H1 (cell line): ENCODE results near the gene MSMP. TPM values are rescaled to one million over a fixed set of nuclear protein-coding genes. Genes with fewer than 3 reads are reported as not detected.

ENCODE experiments used
- CTCF ChIA-PET: fragments of 300-600 bp; sonication (Branson Sonifier 250); formaldehyde crosslinking; loops from one replicate; lab custom pipeline; 2021; ENCODE audit not compliant: partially characterized antibody; lab: Charles Lee
- POLR2A ChIA-PET: fragments of 300-600 bp; sonication (Branson Sonifier 250); formaldehyde crosslinking; loops from one replicate; lab custom pipeline; 2021; ENCODE audit warnings: inconsistent platforms; ENCODE audit not compliant: partially characterized antibody; lab: Charles Lee
- DNase-seq, 2 experiments: peaks; one replicate each; pipeline versions ENCODE4 v3.0.0 to v3.0.0-alpha.2; 2010 to 2022; ENCODE audit warnings: low spot score in 2 of 2, low read depth in 1 of 2, mixed read lengths in 1 of 2
- FAIRE-seq: peaks from 2 replicates; lab custom pipeline; 2011; peaks lifted over from hg19 to GRCh38; lab: Jason Lieb, UNC
- H2AFZ ChIP-seq: 2 replicates; pipeline ENCODE4 v1.8.1; 2012; ENCODE audit warnings: low read length, inconsistent platforms
- H2AK5ac ChIP-seq: 2 replicates; pipeline ENCODE4 v1.6.1; 2013; ENCODE audit warnings: low read depth, low read length
- H2BK120ac ChIP-seq: replicated peaks from 2 replicates; pipeline ENCODE3; 2013; ENCODE audit warnings: low read depth, low read length, inconsistent platforms
- H2BK12ac ChIP-seq: 2 replicates; pipeline ENCODE4 v1.6.1; 2013; ENCODE audit warnings: low read depth, low read length
- H2BK15ac ChIP-seq: 2 replicates; pipeline ENCODE4 v1.6.1; 2013; ENCODE audit warnings: low read length
- H2BK20ac ChIP-seq: 2 replicates; pipeline ENCODE4 v1.6.1; 2013; ENCODE audit warnings: low read length
- H2BK5ac ChIP-seq: 2 replicates; pipeline ENCODE4 v1.6.1; 2013; ENCODE audit warnings: low read depth, low read length
- H3K14ac ChIP-seq: 2 replicates; pipeline ENCODE4 v1.6.1; 2013; ENCODE audit warnings: inconsistent platforms; ENCODE audit not compliant: insufficient read length
- H3K18ac ChIP-seq: 2 replicates; pipeline ENCODE4 v1.6.1; 2013; ENCODE audit warnings: low read length; ENCODE audit errors: extremely low read depth
- H3K23ac ChIP-seq: 2 replicates; pipeline ENCODE4 v1.6.1; 2013; ENCODE audit warnings: inconsistent platforms; ENCODE audit not compliant: insufficient read length
- H3K23me2 ChIP-seq: 2 replicates; pipeline ENCODE4 v1.6.1; 2013; ENCODE audit warnings: low read depth, low read length
- H3K27ac ChIP-seq: 2 replicates; pipeline ENCODE4 v1.6.1; 2011; ENCODE audit warnings: low read depth, low read length, inconsistent platforms
- H3K27me3 ChIP-seq, 4 experiments: replicated peaks in 1 of 4; 1 replicate in 1 of 4; 2 replicates in 3 of 4; pipeline versions ENCODE4 v1.6.1 to v1.8.1; 2011 to 2013; ENCODE audit warnings: low read length in 3 of 4, mild to moderate bottlenecking in 3 of 4, inconsistent platforms in 2 of 4, mixed read lengths in 2 of 4, moderate library complexity in 1 of 4; ENCODE audit not compliant: control insufficient read depth in 3 of 4, insufficient read depth in 3 of 4; ENCODE audit errors: extremely low read depth in 1 of 4
- H3K36me3 ChIP-seq, 4 experiments: 2 replicates each; pipeline versions ENCODE4 v1.6.1 to v1.8.1; 2011 to 2013; ENCODE audit warnings: mild to moderate bottlenecking in 4 of 4, low read length in 3 of 4, moderate library complexity in 2 of 4, control low read depth in 1 of 4, inconsistent platforms in 1 of 4; ENCODE audit not compliant: insufficient read depth in 4 of 4, control insufficient read depth in 2 of 4
- H3K4ac ChIP-seq: replicated peaks from 2 replicates; pipeline ENCODE3; 2013; ENCODE audit warnings: low read length, low read depth, mixed read lengths, inconsistent platforms; ENCODE audit not compliant: insufficient read length
- H3K4me1 ChIP-seq, 4 experiments: replicated peaks in 1 of 4; 1 replicate in 1 of 4; 2 replicates in 3 of 4; pipeline versions ENCODE4 v1.6.1 to v1.8.1; 2011 to 2013; ENCODE audit warnings: low read length in 3 of 4, inconsistent platforms in 2 of 4, mixed read lengths in 1 of 4; ENCODE audit not compliant: insufficient read depth in 4 of 4, control insufficient read depth in 3 of 4
- H3K4me2 ChIP-seq, 2 experiments: 2 replicates each; pipeline versions ENCODE4 v1.6.1 to v1.8.1; 2011 to 2013; ENCODE audit warnings: low read depth in 2 of 2, low read length in 2 of 2, control low read depth in 1 of 2, inconsistent platforms in 1 of 2, mild to moderate bottlenecking in 1 of 2; ENCODE audit not compliant: insufficient read depth in 1 of 2
- H3K4me3 ChIP-seq, 4 experiments: fragments of 200-600, 300-600 bp in 1 of 4; sonication (generic), shearing (Covaris generic), sonication (Bioruptor Twin) in 1 of 4; 2 replicates each; pipeline versions ENCODE4 v1.5.1 to v1.8.1; 2011 to 2016; ENCODE audit warnings: low read length in 4 of 4, low read depth in 3 of 4, control low read depth in 2 of 4, inconsistent platforms in 2 of 4, mild to moderate bottlenecking in 2 of 4, mixed read lengths in 1 of 4, moderate library complexity in 1 of 4; ENCODE audit not compliant: insufficient read depth in 2 of 4; ENCODE audit errors: extremely low read depth in 1 of 4
- H3K56ac ChIP-seq: replicated peaks from 2 replicates; pipeline ENCODE3; 2013; ENCODE audit warnings: low read depth, mild to moderate bottlenecking, mixed read lengths, low read length, inconsistent platforms; ENCODE audit not compliant: insufficient read length
- H3K79me1 ChIP-seq: 2 replicates; pipeline ENCODE4 v1.6.1; 2013; ENCODE audit warnings: low read depth, low read length, control low read depth
- H3K79me2 ChIP-seq, 2 experiments: 2 replicates each; pipeline versions ENCODE4 v1.6.1 to v1.8.1; 2012 to 2013; ENCODE audit warnings: low read length in 2 of 2, mild to moderate bottlenecking in 2 of 2, inconsistent platforms in 1 of 2; ENCODE audit not compliant: insufficient read depth in 2 of 2, control insufficient read depth in 1 of 2
- H3K9ac ChIP-seq, 4 experiments: replicated peaks in 1 of 4; 1 replicate in 1 of 4; 2 replicates in 3 of 4; pipeline versions ENCODE4 v1.6.1 to v1.8.1; 2011 to 2013; ENCODE audit warnings: low read depth in 3 of 4, low read length in 3 of 4, control low read depth in 2 of 4, mild to moderate bottlenecking in 2 of 4, moderate library complexity in 2 of 4, inconsistent platforms in 1 of 4; ENCODE audit errors: extremely low read depth in 1 of 4
- H3K9me3 ChIP-seq, 2 experiments: 2 replicates each; pipeline versions ENCODE4 v1.6.1 to v1.8.1; 2012 to 2013; ENCODE audit warnings: mild to moderate bottlenecking in 2 of 2, moderate library complexity in 2 of 2, control low read depth in 1 of 2, inconsistent platforms in 1 of 2, low read depth in 1 of 2, low read length in 1 of 2, mixed read lengths in 1 of 2; ENCODE audit not compliant: insufficient read depth in 2 of 2
- H4K20me1 ChIP-seq, 2 experiments: replicated peaks in 1 of 2; 2 replicates each; pipeline versions ENCODE3 to v1.8.1; 2011 to 2013; ENCODE audit warnings: inconsistent platforms in 2 of 2, low read length in 2 of 2, mild to moderate bottlenecking in 1 of 2; ENCODE audit not compliant: insufficient read depth in 2 of 2, control insufficient read depth in 1 of 2
- H4K5ac ChIP-seq: 2 replicates; pipeline ENCODE4 v1.6.1; 2013; ENCODE audit warnings: low read length, low read depth, mixed read lengths, inconsistent platforms; ENCODE audit not compliant: insufficient read length
- H4K8ac ChIP-seq: 2 replicates; pipeline ENCODE4 v1.8.0; 2013; ENCODE audit warnings: mild to moderate bottlenecking, moderate library complexity, low read length, inconsistent platforms; ENCODE audit not compliant: insufficient read depth; ENCODE audit errors: extremely low read depth
- H4K91ac ChIP-seq: replicated peaks from 2 replicates; pipeline ENCODE3; 2013; ENCODE audit warnings: low read length, mixed read lengths, inconsistent platforms; ENCODE audit not compliant: insufficient read length
- BACH1 ChIP-seq: IDR thresholded peaks from 2 replicates; pipeline ENCODE4 v1.6.1; 2012; ENCODE audit warnings: low read length, improper control_type of control experiment
- CEBPB ChIP-seq: IDR thresholded peaks from 2 replicates; pipeline ENCODE4 v1.6.1; 2012; ENCODE audit warnings: low read depth, low read length
- GTF2F1 ChIP-seq: IDR thresholded peaks from 2 replicates; pipeline ENCODE4 v1.6.1; 2012; ENCODE audit warnings: low read depth, low read length, improper control_type of control experiment, borderline replicate concordance
- KDM5A ChIP-seq: fragments of 200-600 bp; IDR thresholded peaks from 2 replicates; pipeline ENCODE4 v1.7.1; 2012; ENCODE audit warnings: mild to moderate bottlenecking, low read length, inconsistent platforms, mixed read lengths
- POLR2AphosphoS5 ChIP-seq: IDR thresholded peaks from 2 replicates; pipeline ENCODE4 v1.6.1; 2011; ENCODE audit warnings: low read depth, low read length
- POU5F1 ChIP-seq: IDR thresholded peaks from 2 replicates; pipeline ENCODE4 v1.6.1; 2011; ENCODE audit warnings: low read depth, mild to moderate bottlenecking, low read length, moderate library complexity
- RFX5 ChIP-seq: IDR thresholded peaks from 2 replicates; pipeline ENCODE4 v1.6.1; 2011; ENCODE audit warnings: low read depth, low read length, improper control_type of control experiment, borderline replicate concordance
- SIX5 ChIP-seq: IDR thresholded peaks from 2 replicates; pipeline ENCODE4 v1.6.1; 2011; ENCODE audit warnings: mild to moderate bottlenecking, low read depth, low read length
- TEAD4 ChIP-seq: IDR thresholded peaks from 2 replicates; pipeline ENCODE4 v1.6.1; 2012; ENCODE audit warnings: low read depth, low read length, inconsistent platforms, mixed read lengths
- YY1 ChIP-seq: IDR thresholded peaks from 2 replicates; pipeline ENCODE4 v1.6.1; 2011; ENCODE audit warnings: low read depth, mild to moderate bottlenecking, low read length
- polyA plus RNA-seq, 7 experiments: library from polyadenylated mRNA; depleted of rRNA in 3 of 7; stranded (reverse) in 5 of 7; unstranded in 2 of 7; fragments of >200 nt in 5 of 7; fragments of 200-250 nt in 2 of 7; gene quantifications; 1 replicate in 5 of 7; 2 replicates in 1 of 7; 4 replicates in 1 of 7; pipeline versions ENCODE4 v1.2.1 to v1.2.3, GENCODE V29; 2011 to 2013; ENCODE audit warnings: missing spikeins in 2 of 7, mixed read lengths in 2 of 7
- total RNA-seq: library from RNA; stranded (reverse); fragmentation: NEBNext Ultra II Directional; extraction: Animal tissue kit (Norgen Biotek cat#: 25700); gene quantifications from 2 replicates; pipeline ENCODE4 v1.2.1, GENCODE V29; 2021
- TF ChIP-seq, protein P1 (sequence below): IDR thresholded peaks from 2 replicates; pipeline ENCODE4 v1.6.1; 2011; ENCODE audit warnings: low read length, improper control_type of control experiment
- TF ChIP-seq, protein P2 (sequence below), 3 experiments: IDR thresholded peaks; 1 replicate in 2 of 3; 2 replicates in 1 of 3; pipeline versions ENCODE4 v1.5.1 to v1.6.1; 2011; ENCODE audit warnings: low read length in 3 of 3, mild to moderate bottlenecking in 3 of 3, inconsistent platforms in 2 of 3, low read depth in 1 of 3, moderate library complexity in 1 of 3; ENCODE audit not compliant: insufficient read depth in 1 of 3; ENCODE audit errors: control extremely low read depth in 1 of 3

Gene MSMP
- total and polyA plus RNA-seq, 2 of the 8 experiments (the other 6 are each of a cell fraction or from before 2014, with no cell fraction given): 0.53 TPM; not detected in 1

DNA sequence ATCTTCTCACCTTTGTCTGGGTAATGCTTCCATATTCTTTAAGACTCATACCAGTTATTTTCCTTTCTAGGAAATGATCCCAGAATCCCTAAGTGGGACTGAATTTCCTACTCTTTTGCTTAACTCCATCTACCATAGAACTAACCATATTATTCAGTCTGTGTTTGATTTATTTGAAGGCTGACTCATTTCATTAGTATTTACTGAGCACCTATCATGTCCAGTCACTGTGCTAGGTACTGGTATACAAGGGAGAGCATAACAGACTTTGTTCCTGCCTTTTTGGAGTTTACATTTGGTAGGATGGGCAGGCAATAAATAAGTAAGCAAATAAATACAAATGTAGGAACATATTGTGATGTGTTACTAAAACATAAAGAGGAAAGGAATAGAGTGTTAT is 41.6 kb upstream of the MSMP start:
- H3K23me2 ChIP-seq: peaks cover 5% of the 10 kb centered on the region; the same call in 1 of the 2 replicates
- peaks cover 0 to 2% of the 10 kb centered on the region in 2 experiments for H4K20me1 ChIP-seq
- peaks cover 0 to 7% (median 0%) of the 10 kb centered on the region in 4 experiments; a peak in 4 of 7 replicates for H3K27me3 ChIP-seq
- CTCF ChIA-PET: interaction anchor here (1.2 to 2.3 kb wide), 7 partner anchors 10 to 107 kb away, joined by 3 to 12 read pairs (median 5); partner anchors contain the start of gene HINT2
- H3K23ac ChIP-seq: no peak overlapping the region
- H2BK12ac ChIP-seq: no peak overlapping the region
- no peak overlapping the region for H2BK15ac ChIP-seq
- H3K4me1 ChIP-seq: peaks cover 0 to 6% (median 4%) of the 10 kb centered on the region in 4 experiments; a peak in 5 of 7 replicates
- no peak overlapping the region for H2BK20ac ChIP-seq
- no peak overlapping the region for H2BK5ac ChIP-seq
- H3K4ac ChIP-seq: no peak overlapping the region
- no peaks in the 10 kb centered on the region for H3K79me1 ChIP-seq
- H3K4me3 ChIP-seq: no peak overlapping the region
- POLR2A ChIA-PET: no interaction called here
- no peak overlapping the region for H2AFZ ChIP-seq
- no peak overlapping the region for H2AK5ac ChIP-seq
- H3K79me2 ChIP-seq: no peaks in the 10 kb centered on the region
- H4K91ac ChIP-seq: no peak overlapping the region
- DNase-seq (no peak), FAIRE-seq (no peak)
- H3K27ac ChIP-seq: no peak overlapping the region
- peaks cover 0 to 4% (median 0%) of the 10 kb centered on the region in 4 experiments; a peak in 2 of 8 replicates for H3K36me3 ChIP-seq
- no peak overlapping the region for H3K56ac ChIP-seq
- H4K5ac ChIP-seq: no peak overlapping the region
- no peak overlapping the region for H3K14ac ChIP-seq
- H3K18ac ChIP-seq: no peak overlapping the region
- H2BK120ac ChIP-seq: no peak overlapping the region
- no peak overlapping the region for H3K4me2 ChIP-seq
- H4K8ac ChIP-seq: no peak overlapping the region
- no peaks in the 10 kb centered on the region for H3K9me3 ChIP-seq
- H3K9ac ChIP-seq: no peak overlapping the region
- TF ChIP-seq BACH1 (no peak), POLR2AphosphoS5 (no peak), TEAD4 (no peak), RFX5 (no peak), POU5F1 (no peak), GTF2F1 (no peak), CEBPB (no peak), SIX5 (no peak), YY1 (no peak), KDM5A (no peak)
- TF ChIP-seq, protein P1, sequence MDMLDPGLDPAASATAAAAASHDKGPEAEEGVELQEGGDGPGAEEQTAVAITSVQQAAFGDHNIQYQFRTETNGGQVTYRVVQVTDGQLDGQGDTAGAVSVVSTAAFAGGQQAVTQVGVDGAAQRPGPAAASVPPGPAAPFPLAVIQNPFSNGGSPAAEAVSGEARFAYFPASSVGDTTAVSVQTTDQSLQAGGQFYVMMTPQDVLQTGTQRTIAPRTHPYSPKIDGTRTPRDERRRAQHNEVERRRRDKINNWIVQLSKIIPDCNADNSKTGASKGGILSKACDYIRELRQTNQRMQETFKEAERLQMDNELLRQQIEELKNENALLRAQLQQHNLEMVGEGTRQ: no peak
- TF ChIP-seq, protein P2, sequence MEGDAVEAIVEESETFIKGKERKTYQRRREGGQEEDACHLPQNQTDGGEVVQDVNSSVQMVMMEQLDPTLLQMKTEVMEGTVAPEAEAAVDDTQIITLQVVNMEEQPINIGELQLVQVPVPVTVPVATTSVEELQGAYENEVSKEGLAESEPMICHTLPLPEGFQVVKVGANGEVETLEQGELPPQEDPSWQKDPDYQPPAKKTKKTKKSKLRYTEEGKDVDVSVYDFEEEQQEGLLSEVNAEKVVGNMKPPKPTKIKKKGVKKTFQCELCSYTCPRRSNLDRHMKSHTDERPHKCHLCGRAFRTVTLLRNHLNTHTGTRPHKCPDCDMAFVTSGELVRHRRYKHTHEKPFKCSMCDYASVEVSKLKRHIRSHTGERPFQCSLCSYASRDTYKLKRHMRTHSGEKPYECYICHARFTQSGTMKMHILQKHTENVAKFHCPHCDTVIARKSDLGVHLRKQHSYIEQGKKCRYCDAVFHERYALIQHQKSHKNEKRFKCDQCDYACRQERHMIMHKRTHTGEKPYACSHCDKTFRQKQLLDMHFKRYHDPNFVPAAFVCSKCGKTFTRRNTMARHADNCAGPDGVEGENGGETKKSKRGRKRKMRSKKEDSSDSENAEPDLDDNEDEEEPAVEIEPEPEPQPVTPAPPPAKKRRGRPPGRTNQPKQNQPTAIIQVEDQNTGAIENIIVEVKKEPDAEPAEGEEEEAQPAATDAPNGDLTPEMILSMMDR (IDR thresholded peaks at IDR 0.05; ENCODE audit: control extremely low read depth in 1 of 3, insufficient read depth in 1 of 3, low read depth in 1 of 3, low read length in 3 of 3): no peak
